Daoy (cell line): ENCODE data around the gene CCNI2. TPM values are rescaled to one million over a fixed set of nuclear protein-coding genes. Genes with fewer than 3 reads are reported as not detected.

Experiments used
- DNase-seq: peaks from one replicate; pipeline ENCODE4 v3.0.0-alpha.2; 2015; ENCODE audit warnings: low read depth
- total RNA-seq: library from RNA; depleted of rRNA; stranded (reverse); fragments of >200 nt; shearing (Covaris generic); gene quantifications from 2 replicates; pipeline ENCODE4 v1.2.3, GENCODE V29; 2014; rRNA removed

CCNI2 gene
- total RNA-seq, result 0.06 and 0.09 TPM in 2 replicates

GRCh38 chr5:132746954-132747615, at the start of gene CCNI2:
Gene CCNI2, plus strand, starts transcription at chr5:132747426. Its CDS starts 70 bp downstream, at chr5:132747496.
- peak; percentile 61 for DNase-seq

- no peak for DNase-seq
These were observed 42.4 kb upstream of the CCNI2 start for GRCh38 chr5:132704875-132705274.

- DNase-seq, result no peak
These were observed 38.6 kb upstream of the CCNI2 start for GRCh38 chr5:132708645-132709044.

GRCh38 chr5:132714456-132715307, 32.5 kb upstream of the CCNI2 start:
- DNase-seq, result no peak

- DNase-seq, result no peak
These were observed 28.5 kb upstream of the CCNI2 start for GRCh38 chr5:132718544-132719312.

GRCh38 chr5:132725745-132726144, 21.5 kb upstream of the CCNI2 start:
- DNase-seq, result no peak

GRCh38 chr5:132729896-132730295, 17.3 kb upstream of the CCNI2 start:
- DNase-seq, result no peak

- DNase-seq, result no peak
These were observed 13.6 kb upstream of the CCNI2 start for GRCh38 chr5:132733499-132734148.

- no peak for DNase-seq
These were observed 12.5 kb upstream of the CCNI2 start for GRCh38 chr5:132734687-132735086.

- DNase-seq, result peak; percentile 99
These were observed 10.1 kb upstream of the CCNI2 start, which contains the start of gene KIF3A for GRCh38 chr5:132736853-132737833. Gene KIF3A, minus strand, starts transcription at chr5:132737546. Its CDS starts 127 bp downstream, at chr5:132737419.

- no peak for DNase-seq
These were observed 9.1 kb upstream of the CCNI2 start for GRCh38 chr5:132737982-132738681.

GRCh38 chr5:132739232-132739631, 8.0 kb upstream of the CCNI2 start:
- no peak for DNase-seq

GRCh38 chr5:132742158-132742557, 5.1 kb upstream of the CCNI2 start:
- no peak for DNase-seq

- no peak for DNase-seq
These were observed 4.6 kb upstream of the CCNI2 start for GRCh38 chr5:132742626-132743025.

- no peak for DNase-seq
These were observed 2.6 kb upstream of the CCNI2 start for GRCh38 chr5:132744659-132745058.

GRCh38 chr5:132746592-132746953, 653 bp upstream of the CCNI2 start:
- no peak for DNase-seq

- no peak for DNase-seq
These were observed 602 bp downstream of the CCNI2 start for GRCh38 chr5:132747616-132748440.

- DNase-seq, result no peak
These were observed 1.3 kb downstream of the CCNI2 start for GRCh38 chr5:132748522-132749000.

- DNase-seq, result no peak
These were observed 2.3 kb downstream of the CCNI2 start for GRCh38 chr5:132749506-132749905.
